ENCODE data around the gene TXNRD3. TPM values are rescaled to one million over a fixed set of nuclear protein-coding genes. Genes with fewer than 3 reads are reported as not detected.

Gene TXNRD3
- polyA plus RNA-seq, 3 donors = 0.57 to 1.7 (median 0.90) TPM

DNA sequence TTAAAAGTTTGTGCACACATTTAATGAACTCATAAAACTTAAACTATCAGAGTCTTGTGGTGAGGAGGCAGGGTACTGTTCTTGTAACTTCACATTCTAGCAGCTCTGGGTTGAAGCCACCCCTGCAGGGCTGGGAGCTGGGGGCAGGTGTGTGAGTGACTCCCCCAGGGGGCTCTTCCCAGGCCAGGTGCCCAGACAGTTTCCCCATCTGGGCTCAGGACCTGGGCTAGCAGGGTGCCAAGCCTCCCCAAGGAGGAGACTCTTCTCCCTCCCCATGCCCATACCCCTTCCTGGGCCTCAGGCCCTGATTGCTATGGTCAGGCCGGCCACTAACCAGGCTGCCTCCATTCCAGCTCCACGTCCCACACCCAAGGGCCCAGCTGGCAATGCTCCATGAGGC lies 27.1 kb upstream of the TXNRD3 start:
- Mint-ChIP-seq H3K27ac (no peak overlapping the region), H3K27me3 (ENCODE audit: low read depth in 3 of 3) (peaks cover 13 to 26% (median 16%) of the 10 kb centered on the region in 3 donors), H3K4me1 (peaks cover 8% of the 10 kb centered on the region), H3K4me3 (no peak overlapping the region), H3K9me3 (peaks cover 0 to 2% (median 0%) of the 10 kb centered on the region in 7 donors), H3K36me3 (no peaks in the 10 kb centered on the region)
- Histone ChIP-seq H2AFZ (ENCODE audit: insufficient read depth, low read depth, low read length, poor library complexity, severe bottlenecking) (no peak overlapping the region), H3K9ac (ENCODE audit: insufficient read depth, low read length, poor library complexity, severe bottlenecking) (no peak overlapping the region), H3K27me3 (ENCODE audit: control insufficient read depth in 2 of 2, insufficient read depth in 2 of 2, low read length in 2 of 2) (peaks cover 0 to 12% of the 10 kb centered on the region in 2 donors), H3K4me3 (replicated peaks in 1 of 3; ENCODE audit: low read depth in 2 of 3, low read length in 3 of 3) (no peak overlapping the region), H3K36me3 (replicated peaks in 1 of 2; ENCODE audit: control insufficient read depth in 1 of 2, insufficient read depth in 2 of 2, low read length in 2 of 2) (no peaks in the 10 kb centered on the region), H3K4me2 (replicated peaks; ENCODE audit: extremely low read depth, low read length, poor library complexity, severe bottlenecking) (no peak overlapping the region), H3K9me3 (replicated peaks in 1 of 2; ENCODE audit: control insufficient read depth in 1 of 2, insufficient read depth in 1 of 2, low read length in 2 of 2) (no peaks in the 10 kb centered on the region), H3K4me1 (ENCODE audit: control insufficient read depth in 1 of 2, insufficient read depth in 2 of 2, low read length in 2 of 2) (peaks cover 5 to 8% of the 10 kb centered on the region in 2 donors), H3K79me2 (ENCODE audit: insufficient read depth, low read length) (no peaks in the 10 kb centered on the region), H4K20me1 (ENCODE audit: insufficient read depth, low read length) (no peaks in the 10 kb centered on the region), H3K27ac (ENCODE audit: low read depth in 1 of 2, low read length in 2 of 2) (no peak overlapping the region)
- TF ChIP-seq, protein P1, sequence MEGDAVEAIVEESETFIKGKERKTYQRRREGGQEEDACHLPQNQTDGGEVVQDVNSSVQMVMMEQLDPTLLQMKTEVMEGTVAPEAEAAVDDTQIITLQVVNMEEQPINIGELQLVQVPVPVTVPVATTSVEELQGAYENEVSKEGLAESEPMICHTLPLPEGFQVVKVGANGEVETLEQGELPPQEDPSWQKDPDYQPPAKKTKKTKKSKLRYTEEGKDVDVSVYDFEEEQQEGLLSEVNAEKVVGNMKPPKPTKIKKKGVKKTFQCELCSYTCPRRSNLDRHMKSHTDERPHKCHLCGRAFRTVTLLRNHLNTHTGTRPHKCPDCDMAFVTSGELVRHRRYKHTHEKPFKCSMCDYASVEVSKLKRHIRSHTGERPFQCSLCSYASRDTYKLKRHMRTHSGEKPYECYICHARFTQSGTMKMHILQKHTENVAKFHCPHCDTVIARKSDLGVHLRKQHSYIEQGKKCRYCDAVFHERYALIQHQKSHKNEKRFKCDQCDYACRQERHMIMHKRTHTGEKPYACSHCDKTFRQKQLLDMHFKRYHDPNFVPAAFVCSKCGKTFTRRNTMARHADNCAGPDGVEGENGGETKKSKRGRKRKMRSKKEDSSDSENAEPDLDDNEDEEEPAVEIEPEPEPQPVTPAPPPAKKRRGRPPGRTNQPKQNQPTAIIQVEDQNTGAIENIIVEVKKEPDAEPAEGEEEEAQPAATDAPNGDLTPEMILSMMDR (IDR thresholded peaks at IDR 0.05) = no peak
- DNase-seq = no peak
- intact Hi-C loops (cut with micrococcal nuclease) = loop anchor here in 1 of 2 donors (10.0 kb wide), 1 partner anchor 863 kb away; no protein-coding TSS in a partner anchor
- 91% methylated on average over 2 of the region's 2 CpGs for WGBS (ENCODE audit: insufficient coverage)

DNA sequence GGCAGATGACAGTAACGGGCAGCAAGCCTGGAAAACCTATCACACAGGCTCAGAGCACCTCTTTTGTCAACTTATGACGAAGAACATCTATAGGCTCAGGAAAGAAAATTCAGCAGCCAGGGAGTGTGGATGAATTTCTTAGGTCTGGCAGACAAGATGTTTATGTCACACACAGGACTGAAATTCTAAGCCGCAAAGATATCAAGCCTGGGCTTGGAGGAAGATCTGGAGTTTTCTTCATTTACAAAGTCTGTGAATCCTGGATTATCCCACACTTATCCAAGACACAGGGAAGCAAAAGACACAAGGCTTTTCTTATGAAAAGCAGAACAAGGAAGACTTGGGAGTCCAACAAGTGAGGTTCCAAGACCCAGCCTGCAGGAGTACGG lies 25.7 kb upstream of the TXNRD3 start:
- no peak overlapping the region for H3K27ac Mint-ChIP-seq
- 100% methylated on average over 2 of the region's 4 CpGs for WGBS (ENCODE audit: insufficient coverage)
- H3K4me1 Mint-ChIP-seq = peaks cover 8% of the 10 kb centered on the region
- peaks cover 13 to 26% (median 20%) of the 10 kb centered on the region in 3 donors for H3K27me3 Mint-ChIP-seq (ENCODE audit: low read depth in 3 of 3)
- no peaks in the 10 kb centered on the region for H4K20me1 ChIP-seq (ENCODE audit: insufficient read depth, low read length)
- H3K9me3 ChIP-seq (replicated peaks in 1 of 2; ENCODE audit: control insufficient read depth in 1 of 2, insufficient read depth in 1 of 2, low read length in 2 of 2) = no peaks in the 10 kb centered on the region
- H3K9me3 Mint-ChIP-seq = peaks cover 0 to 2% (median 0%) of the 10 kb centered on the region in 7 donors
- H2AFZ ChIP-seq (ENCODE audit: insufficient read depth, low read depth, low read length, poor library complexity, severe bottlenecking) = no peak overlapping the region
- H3K27ac ChIP-seq (ENCODE audit: low read depth in 1 of 2, low read length in 2 of 2) = no peak overlapping the region
- H3K27me3 ChIP-seq (ENCODE audit: control insufficient read depth in 2 of 2, insufficient read depth in 2 of 2, low read length in 2 of 2) = peaks cover 0 to 12% of the 10 kb centered on the region in 2 donors
- H3K4me3 ChIP-seq (replicated peaks in 1 of 3; ENCODE audit: low read depth in 2 of 3, low read length in 3 of 3) = no peak overlapping the region
- TF ChIP-seq, protein P1 (IDR thresholded peaks at IDR 0.05) = no peak
- no peaks in the 10 kb centered on the region for H3K36me3 Mint-ChIP-seq
- H3K9ac ChIP-seq (ENCODE audit: insufficient read depth, low read length, poor library complexity, severe bottlenecking) = no peak overlapping the region
- no peak overlapping the region for H3K4me3 Mint-ChIP-seq
- peaks cover 5 to 8% of the 10 kb centered on the region in 2 donors for H3K4me1 ChIP-seq (ENCODE audit: control insufficient read depth in 1 of 2, insufficient read depth in 2 of 2, low read length in 2 of 2)
- H3K36me3 ChIP-seq (replicated peaks in 1 of 2; ENCODE audit: control insufficient read depth in 1 of 2, insufficient read depth in 2 of 2, low read length in 2 of 2) = no peaks in the 10 kb centered on the region
- H3K4me2 ChIP-seq (replicated peaks; ENCODE audit: extremely low read depth, low read length, poor library complexity, severe bottlenecking) = no peak overlapping the region
- no peaks in the 10 kb centered on the region for H3K79me2 ChIP-seq (ENCODE audit: insufficient read depth, low read length)
- DNase-seq = no peak
- intact Hi-C loops (cut with micrococcal nuclease) = loop anchor here in 1 of 2 donors (10.0 kb wide), 1 partner anchor 864 kb away; no protein-coding TSS in a partner anchor
